ENCODE data around the gene DMGDH.
A peak's percentile ranks its signal among the peaks of the same experiment; 100 is the strongest.

Gene DMGDH

GRCh38 chr5:79062436-79062835, 7.0 kb downstream of the DMGDH start:
- DNase-seq, result no peak

- DNase-seq, result no peak
These were observed 9.8 kb downstream of the DMGDH start for GRCh38 chr5:79059674-79060073.

GRCh38 chr5:79056847-79057246, 12.6 kb downstream of the DMGDH start:
- DNase-seq, result no peak

GRCh38 chr5:79055017-79055416, 14.5 kb downstream of the DMGDH start:
- DNase-seq, result no peak

- no peak for DNase-seq
These were observed 16.2 kb downstream of the DMGDH start for GRCh38 chr5:79053321-79053720.

GRCh38 chr5:79050498-79050897, 19.0 kb downstream of the DMGDH start:
- DNase-seq, result no peak

GRCh38 chr5:79048437-79048836, 21.0 kb downstream of the DMGDH start:
- DNase-seq, result no peak

- no peak for DNase-seq
These were observed 22.3 kb downstream of the DMGDH start for GRCh38 chr5:79047199-79047598.

GRCh38 chr5:79042188-79042587, 27.3 kb downstream of the DMGDH start:
- no peak for DNase-seq

GRCh38 chr5:79036769-79037168, 32.7 kb downstream of the DMGDH start:
- no peak for DNase-seq

GRCh38 chr5:79035237-79035636, 34.2 kb downstream of the DMGDH start:
- no peak for DNase-seq

GRCh38 chr5:79032782-79033181, 36.7 kb downstream of the DMGDH start:
- no peak for DNase-seq

GRCh38 chr5:79032031-79032695, 37.3 kb downstream of the DMGDH start:
- no peak for DNase-seq

- DNase-seq, result no peak
These were observed 38.0 kb downstream of the DMGDH start for GRCh38 chr5:79031485-79031867.

GRCh38 chr5:79030663-79031484, 38.6 kb downstream of the DMGDH start:
- DNase-seq, result no peak

GRCh38 chr5:79025054-79025472, 44.4 kb downstream of the DMGDH start:
- peak; percentile 11 for DNase-seq

- no peak for DNase-seq
These were observed 45.5 kb downstream of the DMGDH start for GRCh38 chr5:79023947-79024346.

- no peak for DNase-seq
These were observed 46.1 kb downstream of the DMGDH start for GRCh38 chr5:79023348-79023747.

- DNase-seq, result no peak
These were observed 46.7 kb downstream of the DMGDH start for GRCh38 chr5:79022771-79023170.

GRCh38 chr5:79021753-79022152, 47.7 kb downstream of the DMGDH start:
- DNase-seq, result no peak

- DNase-seq, result no peak
These were observed 48.5 kb downstream of the DMGDH start for GRCh38 chr5:79020861-79021561.

GRCh38 chr5:79014631-79015030, 54.8 kb downstream of the DMGDH start:
- DNase-seq, result no peak

GRCh38 chr5:79011869-79012268, 57.6 kb downstream of the DMGDH start:
- no peak for DNase-seq

Measured in T1000 (cell line).